HG03196 (cell line): ENCODE data around the gene CTNNA3.
"Not testable (repeated sequence)": the region's sequence is repeated elsewhere in the genome, so short reads cannot be mapped to it uniquely, and the experiment has no call there.

Experiments used
- ATAC-seq: cut with Tn5 transposase; IDR thresholded peaks from one replicate; pipeline ENCODE4 v1.9.1; 2021; ENCODE audit not compliant: unreplicated experiment

CTNNA3 gene

GRCh38 chr10:67519434-67519833, 176.6 kb downstream of the CTNNA3 start:
- ATAC-seq = no peak

DNA sequence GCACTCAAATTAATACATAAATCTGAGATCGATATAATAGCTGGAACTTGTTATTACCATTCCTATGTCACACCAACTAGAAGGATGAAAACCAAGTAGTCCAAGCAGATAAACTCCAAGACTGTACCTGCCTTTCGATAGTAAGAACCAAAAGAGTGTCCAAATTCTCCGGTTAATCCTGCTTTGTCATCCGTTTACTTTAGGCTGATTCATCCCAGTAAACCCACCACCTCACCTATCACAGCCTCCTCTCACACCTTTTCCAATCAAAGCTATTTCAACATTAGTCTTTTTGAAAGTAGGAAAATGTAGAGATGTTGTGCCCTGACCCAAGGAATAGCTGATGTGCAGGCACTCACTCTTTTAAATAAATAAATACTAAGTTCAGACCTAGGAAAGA, 177.2 kb downstream of the CTNNA3 start:
- no peak for ATAC-seq

GRCh38 chr10:67518043-67518442, 178.0 kb downstream of the CTNNA3 start:
- ATAC-seq = no peak

DNA sequence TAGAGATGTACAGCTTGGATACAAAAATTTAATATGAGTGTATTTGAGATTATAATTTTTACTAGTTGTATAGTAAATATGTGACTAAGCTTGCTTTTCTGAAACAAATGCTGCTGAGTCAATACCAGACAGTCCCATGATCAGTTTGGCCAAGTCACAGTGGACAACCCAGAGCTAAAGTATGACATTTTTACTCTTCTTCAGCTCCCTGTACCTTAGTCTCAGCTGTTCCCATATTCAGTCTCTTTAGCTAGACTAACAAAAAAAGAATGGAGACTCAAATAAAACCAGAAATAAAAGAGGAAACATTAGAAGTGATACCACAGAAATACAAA, 189.3 kb downstream of the CTNNA3 start:
- no peak for ATAC-seq

- no peak for ATAC-seq
Measured at GRCh38 chr10:67506083-67506756, 189.8 kb downstream of the CTNNA3 start.

- no peak for ATAC-seq
Measured at GRCh38 chr10:67492317-67493019, 203.5 kb downstream of the CTNNA3 start.

- no peak for ATAC-seq
Measured at GRCh38 chr10:67487906-67488619, 207.9 kb downstream of the CTNNA3 start.

- no peak for ATAC-seq
Measured at GRCh38 chr10:67487199-67487598, 208.8 kb downstream of the CTNNA3 start.

DNA sequence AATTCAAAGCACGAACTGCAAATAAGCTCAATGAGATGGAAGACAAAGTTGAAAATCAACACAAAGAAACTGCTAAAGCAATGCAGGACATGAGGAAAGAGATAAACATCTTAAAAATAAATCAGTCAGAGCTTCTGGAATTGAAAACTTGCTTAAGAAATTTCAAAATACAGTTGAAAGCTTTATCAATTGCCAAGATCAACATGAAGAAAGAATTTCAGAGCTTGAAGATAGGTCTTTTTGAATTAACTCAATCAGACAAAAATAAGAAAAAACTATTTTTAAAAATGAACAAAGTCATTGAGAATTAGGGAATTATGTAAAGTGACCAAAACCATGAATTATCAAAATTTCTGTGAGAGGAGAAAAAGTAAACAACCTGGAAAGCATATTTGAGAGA, 218.1 kb downstream of the CTNNA3 start:
- ATAC-seq = no peak

DNA sequence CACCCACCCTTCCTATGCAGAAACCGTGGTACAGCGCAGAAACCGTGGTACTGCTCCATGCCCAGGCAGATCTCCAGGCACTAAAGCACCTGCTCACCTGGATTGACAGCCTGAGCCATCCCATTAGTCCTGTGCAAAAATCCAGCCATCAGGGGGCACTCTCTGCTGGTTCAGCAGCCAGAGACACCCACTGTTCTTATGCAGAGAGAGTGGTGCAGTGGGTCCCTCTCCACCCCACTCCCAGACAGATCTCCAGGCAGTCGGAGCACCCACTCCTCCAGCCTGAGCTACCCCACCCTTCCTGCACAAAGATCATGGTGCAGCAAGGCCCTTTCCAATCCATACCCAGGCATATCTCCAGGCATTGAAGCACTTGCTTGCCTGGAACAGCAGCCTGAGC, 219.8 kb downstream of the CTNNA3 start:
- no peak for ATAC-seq

- ATAC-seq = no peak
Measured at GRCh38 chr10:67473850-67474633, 222.0 kb downstream of the CTNNA3 start.

DNA sequence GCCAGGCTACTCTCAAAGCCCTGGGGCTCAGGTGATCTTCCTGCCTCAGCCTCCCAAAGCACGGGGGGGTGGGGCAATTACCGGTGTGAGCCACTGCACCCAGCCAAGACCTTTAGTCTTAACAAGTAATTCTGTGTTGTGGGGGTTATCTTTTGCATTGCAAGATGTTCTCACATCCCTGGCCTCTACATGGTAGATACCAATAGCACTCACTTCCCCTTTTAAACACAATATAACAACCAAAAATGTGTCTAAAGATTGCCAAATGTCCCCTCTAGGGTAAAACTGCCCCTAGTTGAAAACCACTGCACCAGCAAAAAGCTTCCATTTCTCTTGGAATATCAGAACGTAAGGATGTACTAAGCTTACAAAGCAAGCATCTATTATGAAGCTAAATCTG, 225.0 kb downstream of the CTNNA3 start:
- no peak for ATAC-seq

- ATAC-seq = no peak
Measured at GRCh38 chr10:67464278-67464677, 231.7 kb downstream of the CTNNA3 start.

GRCh38 chr10:67452892-67453291, 243.1 kb downstream of the CTNNA3 start:
- no peak for ATAC-seq

- ATAC-seq = no peak
Measured at GRCh38 chr10:67438605-67439304, 257.2 kb downstream of the CTNNA3 start.

- no peak for ATAC-seq
Measured at GRCh38 chr10:67433276-67433675, 262.7 kb downstream of the CTNNA3 start.

DNA sequence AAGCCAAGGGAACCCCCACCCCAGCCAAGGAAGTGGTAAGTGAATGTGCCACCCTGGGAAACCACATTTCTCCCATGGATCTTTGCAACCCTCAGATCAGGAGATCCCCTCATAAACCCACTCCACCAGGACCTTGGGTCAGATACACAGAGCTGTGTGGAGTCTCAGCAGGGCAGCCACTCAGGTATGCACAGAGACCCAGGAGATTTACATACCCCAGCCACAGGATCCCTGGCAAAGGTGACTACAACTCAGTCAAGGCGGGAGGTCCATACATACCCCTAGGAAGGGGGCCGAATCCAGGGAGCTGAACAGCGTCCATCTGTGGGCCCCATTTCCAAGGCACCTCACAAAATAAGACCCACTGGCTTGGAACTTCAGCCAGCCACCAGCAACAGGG, 293.4 kb downstream of the CTNNA3 start:
- no peak for ATAC-seq

DNA sequence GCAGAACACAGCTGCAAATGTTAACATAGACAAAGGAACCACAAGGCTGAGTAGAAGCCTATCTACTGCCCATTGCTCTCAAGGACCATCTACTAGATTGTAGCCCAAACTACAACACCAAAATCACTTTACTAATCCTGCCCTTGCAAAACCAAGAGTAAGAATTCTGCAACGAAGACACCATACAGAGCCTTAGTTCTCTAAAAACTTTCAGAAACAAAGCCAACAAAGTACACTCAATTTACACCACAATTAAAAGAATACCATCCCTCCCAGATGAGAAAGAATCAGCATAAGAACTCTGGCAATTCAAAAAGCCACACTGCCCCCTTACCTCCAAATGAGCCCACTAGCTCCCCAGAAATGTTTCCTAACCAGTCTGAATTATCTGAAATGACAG, 294.3 kb downstream of the CTNNA3 start:
- no peak for ATAC-seq

DNA sequence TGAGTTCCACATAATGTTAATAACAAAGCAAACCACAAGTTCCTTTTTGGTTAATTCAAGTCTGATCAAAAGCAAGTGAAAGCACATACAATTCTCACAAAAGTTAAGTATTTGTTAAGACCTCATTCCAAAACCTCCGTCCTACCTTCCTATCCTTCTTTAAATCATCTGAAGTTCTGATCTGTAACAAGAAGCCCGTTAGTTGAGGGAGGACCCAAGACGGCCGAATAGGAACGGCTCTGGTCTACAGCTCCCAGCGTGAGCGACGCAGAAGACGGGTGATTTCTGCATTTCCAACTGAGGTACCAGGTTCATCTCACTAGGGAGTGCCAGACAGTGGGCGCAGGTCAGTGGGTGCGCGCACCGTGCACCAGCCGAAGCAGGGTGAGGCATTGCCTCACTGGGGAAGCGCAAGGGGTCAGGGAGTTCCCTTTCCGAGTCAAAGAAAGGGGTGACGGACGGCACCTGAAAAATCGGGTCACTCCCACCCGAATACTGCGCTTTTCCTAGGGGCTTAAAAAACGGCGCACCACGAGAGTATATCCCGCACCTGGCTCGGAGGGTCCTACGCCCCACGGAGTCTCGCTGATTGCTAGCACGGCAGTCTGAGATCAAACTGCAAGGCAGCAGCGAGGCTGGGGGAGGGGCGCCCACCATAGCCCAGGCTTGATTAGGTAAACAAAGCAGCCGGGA, 309.0 kb downstream of the CTNNA3 start:
- not testable (repeated sequence) for ATAC-seq

DNA sequence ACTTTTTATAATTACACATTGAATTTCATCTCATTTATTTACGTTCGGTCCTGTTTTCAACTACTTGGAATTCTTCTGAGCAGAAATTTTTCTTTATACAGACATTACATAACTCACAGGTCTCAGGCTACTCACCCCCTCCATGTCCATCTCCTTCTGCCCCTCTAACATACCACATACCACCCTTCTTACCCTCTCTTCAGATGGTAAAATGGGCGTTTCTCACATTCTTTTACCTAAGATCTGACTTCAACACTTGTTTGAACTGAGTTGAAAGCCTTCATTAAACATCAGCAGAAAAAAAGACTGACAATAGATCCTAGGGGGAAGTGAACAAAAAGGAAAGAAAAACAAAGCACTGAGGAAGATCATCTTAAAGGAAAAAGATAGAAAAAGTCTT, 309.7 kb downstream of the CTNNA3 start:
- no peak for ATAC-seq
